H1 (cell line): ENCODE results near the gene IL19. TPM values are rescaled to one million over a fixed set of nuclear protein-coding genes. Genes with fewer than 3 reads are reported as not detected.

ENCODE experiments used
- CTCF ChIA-PET: fragments of 300-600 bp; sonication (Branson Sonifier 250); formaldehyde crosslinking; loops from one replicate; lab custom pipeline; 2021; ENCODE audit not compliant: partially characterized antibody; lab: Charles Lee
- POLR2A ChIA-PET: fragments of 300-600 bp; sonication (Branson Sonifier 250); formaldehyde crosslinking; loops from one replicate; lab custom pipeline; 2021; ENCODE audit warnings: inconsistent platforms; ENCODE audit not compliant: partially characterized antibody; lab: Charles Lee
- DNase-seq, 2 experiments: peaks; one replicate each; pipeline versions ENCODE4 v3.0.0 to v3.0.0-alpha.2; 2010 to 2022; ENCODE audit warnings: low spot score in 2 of 2, low read depth in 1 of 2, mixed read lengths in 1 of 2
- FAIRE-seq: peaks from 2 replicates; lab custom pipeline; 2011; peaks lifted over from hg19 to GRCh38; lab: Jason Lieb, UNC
- H2AFZ ChIP-seq: 2 replicates; pipeline ENCODE4 v1.8.1; 2012; ENCODE audit warnings: low read length, inconsistent platforms
- H2AK5ac ChIP-seq: 2 replicates; pipeline ENCODE4 v1.6.1; 2013; ENCODE audit warnings: low read depth, low read length
- H2BK120ac ChIP-seq: replicated peaks from 2 replicates; pipeline ENCODE3; 2013; ENCODE audit warnings: low read depth, low read length, inconsistent platforms
- H2BK12ac ChIP-seq: 2 replicates; pipeline ENCODE4 v1.6.1; 2013; ENCODE audit warnings: low read depth, low read length
- H2BK15ac ChIP-seq: 2 replicates; pipeline ENCODE4 v1.6.1; 2013; ENCODE audit warnings: low read length
- H2BK20ac ChIP-seq: 2 replicates; pipeline ENCODE4 v1.6.1; 2013; ENCODE audit warnings: low read length
- H2BK5ac ChIP-seq: 2 replicates; pipeline ENCODE4 v1.6.1; 2013; ENCODE audit warnings: low read depth, low read length
- H3K14ac ChIP-seq: 2 replicates; pipeline ENCODE4 v1.6.1; 2013; ENCODE audit warnings: inconsistent platforms; ENCODE audit not compliant: insufficient read length
- H3K18ac ChIP-seq: 2 replicates; pipeline ENCODE4 v1.6.1; 2013; ENCODE audit warnings: low read length; ENCODE audit errors: extremely low read depth
- H3K23ac ChIP-seq: 2 replicates; pipeline ENCODE4 v1.6.1; 2013; ENCODE audit warnings: inconsistent platforms; ENCODE audit not compliant: insufficient read length
- H3K23me2 ChIP-seq: 2 replicates; pipeline ENCODE4 v1.6.1; 2013; ENCODE audit warnings: low read depth, low read length
- H3K27ac ChIP-seq: 2 replicates; pipeline ENCODE4 v1.6.1; 2011; ENCODE audit warnings: low read depth, low read length, inconsistent platforms
- H3K27me3 ChIP-seq, 4 experiments: replicated peaks in 1 of 4; 1 replicate in 1 of 4; 2 replicates in 3 of 4; pipeline versions ENCODE4 v1.6.1 to v1.8.1; 2011 to 2013; ENCODE audit warnings: low read length in 3 of 4, mild to moderate bottlenecking in 3 of 4, inconsistent platforms in 2 of 4, mixed read lengths in 2 of 4, moderate library complexity in 1 of 4; ENCODE audit not compliant: control insufficient read depth in 3 of 4, insufficient read depth in 3 of 4; ENCODE audit errors: extremely low read depth in 1 of 4
- H3K36me3 ChIP-seq, 4 experiments: 2 replicates each; pipeline versions ENCODE4 v1.6.1 to v1.8.1; 2011 to 2013; ENCODE audit warnings: mild to moderate bottlenecking in 4 of 4, low read length in 3 of 4, moderate library complexity in 2 of 4, control low read depth in 1 of 4, inconsistent platforms in 1 of 4; ENCODE audit not compliant: insufficient read depth in 4 of 4, control insufficient read depth in 2 of 4
- H3K4ac ChIP-seq: replicated peaks from 2 replicates; pipeline ENCODE3; 2013; ENCODE audit warnings: low read length, low read depth, mixed read lengths, inconsistent platforms; ENCODE audit not compliant: insufficient read length
- H3K4me1 ChIP-seq, 4 experiments: replicated peaks in 1 of 4; 1 replicate in 1 of 4; 2 replicates in 3 of 4; pipeline versions ENCODE4 v1.6.1 to v1.8.1; 2011 to 2013; ENCODE audit warnings: low read length in 3 of 4, inconsistent platforms in 2 of 4, mixed read lengths in 1 of 4; ENCODE audit not compliant: insufficient read depth in 4 of 4, control insufficient read depth in 3 of 4
- H3K4me2 ChIP-seq, 2 experiments: 2 replicates each; pipeline versions ENCODE4 v1.6.1 to v1.8.1; 2011 to 2013; ENCODE audit warnings: low read depth in 2 of 2, low read length in 2 of 2, control low read depth in 1 of 2, inconsistent platforms in 1 of 2, mild to moderate bottlenecking in 1 of 2; ENCODE audit not compliant: insufficient read depth in 1 of 2
- H3K4me3 ChIP-seq, 4 experiments: fragments of 200-600, 300-600 bp in 1 of 4; sonication (generic), shearing (Covaris generic), sonication (Bioruptor Twin) in 1 of 4; 2 replicates each; pipeline versions ENCODE4 v1.5.1 to v1.8.1; 2011 to 2016; ENCODE audit warnings: low read length in 4 of 4, low read depth in 3 of 4, control low read depth in 2 of 4, inconsistent platforms in 2 of 4, mild to moderate bottlenecking in 2 of 4, mixed read lengths in 1 of 4, moderate library complexity in 1 of 4; ENCODE audit not compliant: insufficient read depth in 2 of 4; ENCODE audit errors: extremely low read depth in 1 of 4
- H3K56ac ChIP-seq: replicated peaks from 2 replicates; pipeline ENCODE3; 2013; ENCODE audit warnings: low read depth, mild to moderate bottlenecking, mixed read lengths, low read length, inconsistent platforms; ENCODE audit not compliant: insufficient read length
- H3K79me1 ChIP-seq: 2 replicates; pipeline ENCODE4 v1.6.1; 2013; ENCODE audit warnings: low read depth, low read length, control low read depth
- H3K79me2 ChIP-seq, 2 experiments: 2 replicates each; pipeline versions ENCODE4 v1.6.1 to v1.8.1; 2012 to 2013; ENCODE audit warnings: low read length in 2 of 2, mild to moderate bottlenecking in 2 of 2, inconsistent platforms in 1 of 2; ENCODE audit not compliant: insufficient read depth in 2 of 2, control insufficient read depth in 1 of 2
- H3K9ac ChIP-seq, 4 experiments: replicated peaks in 1 of 4; 1 replicate in 1 of 4; 2 replicates in 3 of 4; pipeline versions ENCODE4 v1.6.1 to v1.8.1; 2011 to 2013; ENCODE audit warnings: low read depth in 3 of 4, low read length in 3 of 4, control low read depth in 2 of 4, mild to moderate bottlenecking in 2 of 4, moderate library complexity in 2 of 4, inconsistent platforms in 1 of 4; ENCODE audit errors: extremely low read depth in 1 of 4
- H3K9me3 ChIP-seq, 2 experiments: 2 replicates each; pipeline versions ENCODE4 v1.6.1 to v1.8.1; 2012 to 2013; ENCODE audit warnings: mild to moderate bottlenecking in 2 of 2, moderate library complexity in 2 of 2, control low read depth in 1 of 2, inconsistent platforms in 1 of 2, low read depth in 1 of 2, low read length in 1 of 2, mixed read lengths in 1 of 2; ENCODE audit not compliant: insufficient read depth in 2 of 2
- H4K20me1 ChIP-seq, 2 experiments: replicated peaks in 1 of 2; 2 replicates each; pipeline versions ENCODE3 to v1.8.1; 2011 to 2013; ENCODE audit warnings: inconsistent platforms in 2 of 2, low read length in 2 of 2, mild to moderate bottlenecking in 1 of 2; ENCODE audit not compliant: insufficient read depth in 2 of 2, control insufficient read depth in 1 of 2
- H4K5ac ChIP-seq: 2 replicates; pipeline ENCODE4 v1.6.1; 2013; ENCODE audit warnings: low read length, low read depth, mixed read lengths, inconsistent platforms; ENCODE audit not compliant: insufficient read length
- H4K8ac ChIP-seq: 2 replicates; pipeline ENCODE4 v1.8.0; 2013; ENCODE audit warnings: mild to moderate bottlenecking, moderate library complexity, low read length, inconsistent platforms; ENCODE audit not compliant: insufficient read depth; ENCODE audit errors: extremely low read depth
- H4K91ac ChIP-seq: replicated peaks from 2 replicates; pipeline ENCODE3; 2013; ENCODE audit warnings: low read length, mixed read lengths, inconsistent platforms; ENCODE audit not compliant: insufficient read length
- CTCF ChIP-seq, 3 experiments: IDR thresholded peaks; 1 replicate in 2 of 3; 2 replicates in 1 of 3; pipeline versions ENCODE4 v1.5.1 to v1.6.1; 2011; ENCODE audit warnings: low read length in 3 of 3, mild to moderate bottlenecking in 3 of 3, inconsistent platforms in 2 of 3, low read depth in 1 of 3, moderate library complexity in 1 of 3; ENCODE audit not compliant: insufficient read depth in 1 of 3; ENCODE audit errors: control extremely low read depth in 1 of 3
- PHF8 ChIP-seq: fragments of 200-600 bp; sonication (generic); conservative IDR thresholded peaks from 2 replicates; pipeline ENCODE4 v1.7.1; 2012; ENCODE audit warnings: low read depth, mild to moderate bottlenecking, inconsistent platforms, low read length, moderate library complexity
- WGBS, 2 experiments: shearing (Covaris generic) in 1 of 2; methylation state at CpG; one replicate each; pipeline versions ENCODE4 v1.1.6 to v1.1.7; 2013 to 2015; ENCODE audit warnings: low lambda C conversion rate in 2 of 2, mixed read lengths in 2 of 2, inconsistent platforms in 1 of 2, low coverage in 1 of 2, missing lambda C conversion rate in 1 of 2; ENCODE audit not compliant: insufficient replicate concordance in 2 of 2, insufficient coverage in 1 of 2, insufficient read length in 1 of 2; ENCODE audit errors: extremely low coverage in 1 of 2, missing lambda C conversion rate in 1 of 2; 5-methylcytosine and 5-hydroxymethylcytosine counted together
- polyA plus RNA-seq, 7 experiments: library from polyadenylated mRNA; depleted of rRNA in 3 of 7; stranded (reverse) in 5 of 7; unstranded in 2 of 7; fragments of >200 nt in 5 of 7; fragments of 200-250 nt in 2 of 7; gene quantifications; 1 replicate in 5 of 7; 2 replicates in 1 of 7; 4 replicates in 1 of 7; pipeline versions ENCODE4 v1.2.1 to v1.2.3, GENCODE V29; 2011 to 2013; ENCODE audit warnings: missing spikeins in 2 of 7, mixed read lengths in 2 of 7
- total RNA-seq: library from RNA; stranded (reverse); fragmentation: NEBNext Ultra II Directional; extraction: Animal tissue kit (Norgen Biotek cat#: 25700); gene quantifications from 2 replicates; pipeline ENCODE4 v1.2.1, GENCODE V29; 2021

The IL19 gene
- total and polyA plus RNA-seq, 2 of the 8 experiments (the other 6 are each of a cell fraction or from before 2014, with no cell fraction given): not detected

- no peaks in the 10 kb centered on the region for H3K27me3 ChIP-seq
- H2BK20ac ChIP-seq: no peak overlapping the region
- H4K91ac ChIP-seq: no peak overlapping the region
- H4K5ac ChIP-seq: no peak overlapping the region
- H3K4me2 ChIP-seq: no peak overlapping the region
- no peak overlapping the region for H2BK12ac ChIP-seq
- H2BK5ac ChIP-seq: no peak overlapping the region
- H4K8ac ChIP-seq: no peak overlapping the region
- H2AK5ac ChIP-seq: no peak overlapping the region
- TF ChIP-seq PHF8 (no peak), CTCF (IDR thresholded peaks at IDR 0.05; ENCODE audit: control extremely low read depth in 1 of 3, insufficient read depth in 1 of 3, low read depth in 1 of 3, low read length in 3 of 3) (peak in 1 of 3 experiments; percentile 14; a peak in 1 of 4 replicates)
- TF ChIP-seq, all 59 proteins: peak for 1
- Histone ChIP-seq H3K56ac (no peak overlapping the region), H3K18ac (no peak overlapping the region), H4K20me1 (no peaks in the 10 kb centered on the region), H3K14ac (no peak overlapping the region), H3K4me1 (no peaks in the 10 kb centered on the region), H3K79me1 (no peaks in the 10 kb centered on the region), H3K36me3 (no peaks in the 10 kb centered on the region), H3K27ac (no peak overlapping the region), H3K79me2 (no peaks in the 10 kb centered on the region), H3K9me3 (peaks cover 3 to 15% of the 10 kb centered on the region in 2 experiments), H3K4ac (no peak overlapping the region), H3K23ac (no peak overlapping the region), H3K9ac (no peak overlapping the region), H2BK15ac (no peak overlapping the region), H3K23me2 (no peaks in the 10 kb centered on the region), H3K4me3 (no peak overlapping the region), H2BK120ac (no peak overlapping the region), H2AFZ (no peak overlapping the region)
- FAIRE-seq: no peak
- CTCF ChIA-PET: interaction anchor here (0.7 to 3.3 kb wide), 11 partner anchors 10 to 147 kb away, joined by 3 to 19 read pairs (median 4); partner anchors contain the start of gene IL24
- no peak for DNase-seq
- 83% methylated on average over 3 of the region's 3 CpGs; no CpG with 5 or more reads in 1 of the 2 experiments for WGBS, 2 experiments
- POLR2A ChIA-PET: no interaction called here
Observed at GRCh38 chr1:206882555-206882954, 112.0 kb downstream of the IL19 start.
